SU-DHL-6 (cell line): Measurements from ENCODE around the gene FKBP2.

Source experiments
- EZH2phosphoT487 ChIP-seq: fragments of 200-600 bp; sonication (generic), shearing (Covaris generic); conservative IDR thresholded peaks from 2 replicates; pipeline ENCODE4 v1.6.1; 2018; ENCODE audit warnings: mild to moderate bottlenecking, antibody characterized with exemption, low read length, moderate library complexity, mixed read lengths
- TF ChIP-seq, protein P1 (sequence below): fragments of 200-600 bp; sonication (generic); IDR thresholded peaks from one replicate; pipeline ENCODE4 v1.5.1; 2017; ENCODE audit warnings: antibody characterized with exemption, mild to moderate bottlenecking, low read length, moderate library complexity; ENCODE audit not compliant: insufficient read depth, poor library complexity, severe bottlenecking

DNA sequence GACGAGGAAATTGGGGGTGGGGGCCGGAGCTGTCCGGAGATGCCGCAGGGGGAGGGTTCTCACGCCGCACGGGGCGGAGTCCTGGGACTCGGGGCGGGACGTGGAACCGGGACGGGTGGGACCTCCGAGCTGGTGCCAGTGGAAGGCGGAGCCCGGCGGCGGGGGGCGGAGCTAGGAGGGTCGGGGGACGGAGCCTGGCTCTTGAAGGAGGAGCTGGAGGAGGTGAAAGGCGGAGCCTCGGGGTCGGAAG lies 271 bp downstream of the FKBP2 start:
- TF ChIP-seq, protein P1, sequence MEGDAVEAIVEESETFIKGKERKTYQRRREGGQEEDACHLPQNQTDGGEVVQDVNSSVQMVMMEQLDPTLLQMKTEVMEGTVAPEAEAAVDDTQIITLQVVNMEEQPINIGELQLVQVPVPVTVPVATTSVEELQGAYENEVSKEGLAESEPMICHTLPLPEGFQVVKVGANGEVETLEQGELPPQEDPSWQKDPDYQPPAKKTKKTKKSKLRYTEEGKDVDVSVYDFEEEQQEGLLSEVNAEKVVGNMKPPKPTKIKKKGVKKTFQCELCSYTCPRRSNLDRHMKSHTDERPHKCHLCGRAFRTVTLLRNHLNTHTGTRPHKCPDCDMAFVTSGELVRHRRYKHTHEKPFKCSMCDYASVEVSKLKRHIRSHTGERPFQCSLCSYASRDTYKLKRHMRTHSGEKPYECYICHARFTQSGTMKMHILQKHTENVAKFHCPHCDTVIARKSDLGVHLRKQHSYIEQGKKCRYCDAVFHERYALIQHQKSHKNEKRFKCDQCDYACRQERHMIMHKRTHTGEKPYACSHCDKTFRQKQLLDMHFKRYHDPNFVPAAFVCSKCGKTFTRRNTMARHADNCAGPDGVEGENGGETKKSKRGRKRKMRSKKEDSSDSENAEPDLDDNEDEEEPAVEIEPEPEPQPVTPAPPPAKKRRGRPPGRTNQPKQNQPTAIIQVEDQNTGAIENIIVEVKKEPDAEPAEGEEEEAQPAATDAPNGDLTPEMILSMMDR: no peak
- TF ChIP-seq EZH2phosphoT487: no peak
